K562 (cell line): Measurements from ENCODE around the gene ATP6V0E1.

Experiments used
- CREB1 ChIP-seq, 2 experiments: sonication (generic) in 1 of 2; formaldehyde crosslinking in 1 of 2; IDR thresholded peaks; 2 replicates each; pipeline versions ENCODE4 v1.6.1 to v1.8.0; 2012 to 2022; ENCODE audit warnings: inconsistent platforms in 1 of 2, mild to moderate bottlenecking in 1 of 2, missing genetic modification reagents in 1 of 2, moderate library complexity in 1 of 2
- CREBBP ChIP-seq: IDR thresholded peaks from one replicate; pipeline ENCODE4 v1.6.1; 2012; ENCODE audit warnings: low read depth, mild to moderate bottlenecking, control low read depth, inconsistent platforms, low read length
- CTCF ChIP-seq, 3 experiments: IDR thresholded peaks in 2 of 3; conservative IDR thresholded peaks in 1 of 3; 2 replicates each; pipeline ENCODE4 v1.5.1; 2011 to 2012; ENCODE audit warnings: low read length in 3 of 3, mild to moderate bottlenecking in 3 of 3, control low read depth in 2 of 3, improper control_type of control experiment in 1 of 3, inconsistent platforms in 1 of 3, low read depth in 1 of 3, mixed read lengths in 1 of 3, moderate library complexity in 1 of 3; ENCODE audit not compliant: insufficient read depth in 2 of 3
- EP300 ChIP-seq: IDR thresholded peaks from 2 replicates; pipeline ENCODE4 v1.6.1; 2012; ENCODE audit warnings: low read length, improper control_type of control experiment
- EZH2 ChIP-seq: IDR thresholded peaks from 2 replicates; pipeline ENCODE4 v1.6.1; 2012; ENCODE audit warnings: low read depth, mild to moderate bottlenecking, inconsistent platforms, low read length, borderline replicate concordance
- TRIM25 ChIP-seq: fragments of 450-650 bp; IDR thresholded peaks from 2 replicates; pipeline ENCODE4 v1.7.0; 2016; ENCODE audit warnings: borderline replicate concordance
- ZBED1 ChIP-seq: IDR thresholded peaks from 2 replicates; pipeline ENCODE4 v1.6.1; 2014
- TF ChIP-seq, protein P1 (sequence below): sonication (generic); formaldehyde crosslinking; IDR thresholded peaks from 2 replicates; pipeline ENCODE4 v1.9.0; 2022; ENCODE audit warnings: mild to moderate bottlenecking, missing genetic modification reagents

DNA sequence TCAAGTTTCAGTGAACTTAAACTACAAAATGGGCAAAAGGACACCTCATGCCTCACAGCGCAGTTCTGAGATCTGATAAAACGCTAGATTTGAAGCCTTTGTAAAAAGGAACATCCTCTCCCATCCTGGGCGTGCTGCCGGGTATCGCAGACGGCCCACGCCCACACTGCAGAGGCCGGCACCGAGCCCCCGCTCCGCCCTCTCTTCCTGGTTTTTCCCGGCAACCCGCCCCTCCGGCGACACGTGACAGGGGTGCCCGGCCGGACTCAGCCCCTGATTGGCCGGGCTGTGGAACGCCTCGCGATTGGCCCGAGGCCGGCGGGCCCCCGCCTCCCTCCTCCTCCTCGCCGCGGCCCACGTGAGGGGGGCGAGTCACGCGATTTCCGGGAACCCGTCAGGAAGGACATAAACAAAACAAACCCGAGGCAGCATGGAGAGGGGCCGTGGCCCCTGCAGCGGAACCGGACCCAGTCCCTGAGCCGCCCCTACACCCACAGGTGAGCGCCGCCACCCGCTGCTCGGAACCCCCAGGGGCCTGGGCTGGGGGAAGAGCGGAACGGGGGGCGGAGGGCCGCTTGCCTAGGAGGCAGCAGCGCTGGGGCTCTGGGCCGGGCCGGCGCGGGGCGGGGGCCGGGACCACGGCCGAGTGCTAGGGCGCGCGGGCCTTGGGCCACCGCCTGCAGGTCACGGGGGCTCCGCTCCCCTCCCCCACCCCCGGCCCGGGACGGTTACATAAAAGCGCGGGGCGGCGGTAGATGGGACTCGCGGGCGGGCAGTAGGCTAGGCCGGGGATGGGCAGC lies 72.6 kb downstream of the ATP6V0E1 start, which contains the start of gene CREBRF:
- TF ChIP-seq EZH2 (no peak), CTCF (IDR thresholded peaks at IDR 0.05 in 2 of 3, conservative IDR thresholded peaks at IDR 0.05 in 1 of 3; ENCODE audit: insufficient read depth in 2 of 3, low read depth in 1 of 3, low read length in 3 of 3) (no peak), CREB1 (IDR thresholded peaks at IDR 0.05) (no peak), CREB1 (CRISPR knock-in tag; IDR thresholded peaks at IDR 0.05) (peak; percentile 54; the same call in 1 of the 2 replicates), EP300 (no peak), TRIM25 (no peak), ZBED1 (no peak), CREBBP (no peak)
- TF ChIP-seq, protein P1, sequence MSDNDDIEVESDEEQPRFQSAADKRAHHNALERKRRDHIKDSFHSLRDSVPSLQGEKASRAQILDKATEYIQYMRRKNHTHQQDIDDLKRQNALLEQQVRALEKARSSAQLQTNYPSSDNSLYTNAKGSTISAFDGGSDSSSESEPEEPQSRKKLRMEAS (CRISPR knock-in tag), result peak; percentile 91
